ENCODE results near the gene GPSM1.
"Not testable (repeated sequence)": the region's sequence is repeated elsewhere in the genome, so short reads cannot be mapped to it uniquely, and the experiment has no call there.

The GPSM1 gene

GRCh38 chr9:136345281-136346156, 18.2 kb downstream of the GPSM1 start:
- peak; percentile 68 for DNase-seq (ENCODE audit: low spot score)

GRCh38 chr9:136346157-136346481, 18.8 kb downstream of the GPSM1 start:
- DNase-seq (ENCODE audit: low spot score), result no peak

- no peak for DNase-seq (ENCODE audit: low spot score)
Observed at GRCh38 chr9:136346927-136347465, 19.7 kb downstream of the GPSM1 start.

- no peak for DNase-seq (ENCODE audit: low spot score)
Observed at GRCh38 chr9:136347472-136348256, 20.3 kb downstream of the GPSM1 start.

- DNase-seq (ENCODE audit: low spot score), result no peak
Observed at GRCh38 chr9:136348691-136349090, 21.4 kb downstream of the GPSM1 start.

- DNase-seq (ENCODE audit: low spot score), result no peak
Observed at GRCh38 chr9:136349546-136349945, 22.2 kb downstream of the GPSM1 start.

- no peak for DNase-seq (ENCODE audit: low spot score)
Observed at GRCh38 chr9:136351252-136351800, 24.0 kb downstream of the GPSM1 start.

- DNase-seq (ENCODE audit: low spot score), result not testable (repeated sequence)
Observed at GRCh38 chr9:136351868-136352267, 24.5 kb downstream of the GPSM1 start.

- no peak for DNase-seq (ENCODE audit: low spot score)
Observed at GRCh38 chr9:136352682-136353081, 25.3 kb downstream of the GPSM1 start.

- DNase-seq (ENCODE audit: low spot score), result no peak
Observed at GRCh38 chr9:136353088-136353487, 25.7 kb downstream of the GPSM1 start.

- no peak for DNase-seq (ENCODE audit: low spot score)
Observed at GRCh38 chr9:136353757-136354488, 26.6 kb downstream of the GPSM1 start.

GRCh38 chr9:136354592-136355085, 27.3 kb downstream of the GPSM1 start:
- peak; percentile 69 for DNase-seq (ENCODE audit: low spot score)

- no peak for DNase-seq (ENCODE audit: low spot score)
Observed at GRCh38 chr9:136355616-136356557, 28.5 kb downstream of the GPSM1 start.

GRCh38 chr9:136357202-136357725, 29.9 kb downstream of the GPSM1 start:
- no peak for DNase-seq (ENCODE audit: low spot score)

GRCh38 chr9:136358016-136358415, 30.7 kb downstream of the GPSM1 start:
- DNase-seq (ENCODE audit: low spot score), result no peak

- no peak for DNase-seq (ENCODE audit: low spot score)
Observed at GRCh38 chr9:136358888-136359287, 31.5 kb downstream of the GPSM1 start.

- no peak for DNase-seq (ENCODE audit: low spot score)
Observed at GRCh38 chr9:136359774-136360718, 32.7 kb downstream of the GPSM1 start.

- peak; percentile 43 for DNase-seq (ENCODE audit: low spot score)
Observed at GRCh38 chr9:136361047-136361753, 33.9 kb downstream of the GPSM1 start.
